OCI-LY1 (cell line): ENCODE measurements around the gene SORBS1.

Experiments
- CTCF ChIP-seq: fragments of 200-600 bp; sonication (generic), shearing (Covaris generic); IDR thresholded peaks from 2 replicates; pipeline ENCODE4 v1.5.1; 2017; ENCODE audit warnings: mild to moderate bottlenecking, antibody characterized with exemption, low read length, moderate library complexity, mixed read lengths
- EZH2 ChIP-seq: fragments of 200-600 bp; sonication (generic), shearing (Covaris generic); IDR thresholded peaks from 2 replicates; pipeline ENCODE4 v1.8.0; 2017; ENCODE audit warnings: borderline replicate concordance, mixed run types, mild to moderate bottlenecking, antibody characterized with exemption, low read length, moderate library complexity, mixed read lengths

- no peak for TF ChIP-seq CTCF
- no peak for TF ChIP-seq EZH2
Observed at GRCh38 chr10:95469676-95470075, 91.5 kb downstream of the SORBS1 start.
